ENCODE results near the gene RPAIN.

The RPAIN gene

GRCh38 chr17:5481451-5481850, 61.5 kb downstream of the RPAIN start:
- DNase-seq (ENCODE audit: low read depth), result no peak
- TF ChIP-seq CTCF (conservative IDR thresholded peaks at IDR 0.05; ENCODE audit: low read depth, low read length), result no peak
- no peak overlapping the region for H3K4me3 ChIP-seq (ENCODE audit: low read length)

Measured in retinal pigment epithelial cell (primary cell).